Prostate gland (tissue), 2 donors: ENCODE results near the gene RAD51B.

Experiments
- POLR2A ChIP-seq: fragments of 450-650 bp; IDR thresholded peaks from one replicate; pipeline ENCODE4 v1.6.1; 2016; ENCODE audit warnings: antibody characterized with exemption, mild to moderate bottlenecking
- TF ChIP-seq, protein P1 (sequence below), 4 experiments: fragments of 200-600 bp in 2 of 4; fragments of 450-650 bp in 2 of 4; sonication (generic) in 2 of 4; IDR thresholded peaks; 1 replicate in 3 of 4; 2 replicates in 1 of 4; pipeline ENCODE4 v1.5.1; 2016 to 2019; ENCODE audit warnings: antibody characterized with exemption in 4 of 4, mild to moderate bottlenecking in 2 of 4, moderate library complexity in 2 of 4

DNA sequence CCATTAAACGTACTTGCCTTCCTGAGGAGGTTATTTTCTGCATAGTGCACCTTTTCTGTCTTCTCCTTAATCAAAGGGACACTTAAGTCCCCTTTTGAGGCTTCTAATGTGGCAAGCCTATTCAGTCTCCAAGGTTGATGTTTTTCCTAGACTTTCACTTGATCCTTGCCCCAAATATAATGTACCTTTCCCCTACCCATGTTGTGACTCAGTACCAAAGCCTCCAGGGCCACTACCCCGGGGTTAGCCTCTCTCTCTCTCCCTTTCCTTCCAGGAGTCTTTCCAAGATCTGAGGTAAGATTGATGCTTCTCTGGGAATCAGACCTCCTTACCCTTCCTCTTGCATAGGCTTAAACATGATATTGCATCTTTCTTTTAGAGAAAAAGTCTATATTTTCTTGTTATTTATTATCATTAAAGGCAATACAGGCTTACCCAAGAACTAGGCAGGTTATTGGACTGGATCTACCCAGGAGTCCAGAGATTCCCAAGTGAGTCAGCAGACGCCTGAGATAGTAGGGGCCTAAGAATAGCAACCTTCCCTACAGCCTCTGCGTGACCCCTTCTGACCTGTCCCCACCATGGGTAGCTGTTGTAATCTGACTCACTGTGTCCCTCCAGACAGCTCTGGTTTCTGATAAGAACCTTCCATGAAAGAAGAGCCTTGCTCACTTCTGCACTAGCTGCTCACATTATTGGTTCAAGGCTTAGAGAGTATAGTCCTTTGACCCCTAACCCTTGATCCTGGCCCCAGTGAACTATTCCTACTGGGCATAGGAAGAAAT is 800.4 kb downstream of the RAD51B start:
- TF ChIP-seq POLR2A: no peak
- TF ChIP-seq, protein P1, sequence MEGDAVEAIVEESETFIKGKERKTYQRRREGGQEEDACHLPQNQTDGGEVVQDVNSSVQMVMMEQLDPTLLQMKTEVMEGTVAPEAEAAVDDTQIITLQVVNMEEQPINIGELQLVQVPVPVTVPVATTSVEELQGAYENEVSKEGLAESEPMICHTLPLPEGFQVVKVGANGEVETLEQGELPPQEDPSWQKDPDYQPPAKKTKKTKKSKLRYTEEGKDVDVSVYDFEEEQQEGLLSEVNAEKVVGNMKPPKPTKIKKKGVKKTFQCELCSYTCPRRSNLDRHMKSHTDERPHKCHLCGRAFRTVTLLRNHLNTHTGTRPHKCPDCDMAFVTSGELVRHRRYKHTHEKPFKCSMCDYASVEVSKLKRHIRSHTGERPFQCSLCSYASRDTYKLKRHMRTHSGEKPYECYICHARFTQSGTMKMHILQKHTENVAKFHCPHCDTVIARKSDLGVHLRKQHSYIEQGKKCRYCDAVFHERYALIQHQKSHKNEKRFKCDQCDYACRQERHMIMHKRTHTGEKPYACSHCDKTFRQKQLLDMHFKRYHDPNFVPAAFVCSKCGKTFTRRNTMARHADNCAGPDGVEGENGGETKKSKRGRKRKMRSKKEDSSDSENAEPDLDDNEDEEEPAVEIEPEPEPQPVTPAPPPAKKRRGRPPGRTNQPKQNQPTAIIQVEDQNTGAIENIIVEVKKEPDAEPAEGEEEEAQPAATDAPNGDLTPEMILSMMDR (IDR thresholded peaks at IDR 0.05): no peak
